K562 (cell line): ENCODE results near the gene SLC43A1. TPM values are rescaled to one million over a fixed set of nuclear protein-coding genes. Genes with fewer than 3 reads are reported as not detected.

ENCODE experiments used
- ATAC-seq: fragments of 200-7000 bp; cut with Tn5 transposase; 3 replicates; pipeline ENCODE4 v1.9.1; 2020; ENCODE audit warnings: moderate library complexity
- BruUV-seq: library from RNA; stranded (reverse); fragments of 400-500 nt; replicated peaks from 2 replicates; lab custom pipeline; 2021; lab: Mats Ljungman, UMichigan
- CTCF ChIA-PET: fragments of 300-600 bp; formaldehyde crosslinking; extraction: SDS; loops from one replicate; lab custom pipeline; 2021; ENCODE audit warnings: low intra/inter-chr PET ratio; lab: Yijun Ruan, JAX
- POLR2A ChIA-PET: fragments of 300-600, 350-650 bp; sonication (Branson Sonifier 250); formaldehyde crosslinking; extraction: SDS; loops from one replicate; lab custom pipeline; 2021; ENCODE audit warnings: antibody characterized with exemption, inconsistent platforms; lab: Yijun Ruan, JAX
- DNase-seq, 4 experiments: peaks; one replicate each; pipeline versions ENCODE4 v3.0.0 to v3.0.0-alpha.2; 2011 to 2018; ENCODE audit warnings: low spot score in 3 of 4, mixed read lengths in 3 of 4; ENCODE audit errors: extremely low read depth in 1 of 4
- FAIRE-seq: peaks from 2 replicates; lab custom pipeline; 2011; peaks lifted over from hg19 to GRCh38; lab: Jason Lieb, UNC
- H2AFZ ChIP-seq: 2 replicates; pipeline ENCODE4 v1.6.0; 2011; ENCODE audit warnings: low read depth, low read length, control low read depth, inconsistent platforms
- H3K27ac ChIP-seq: fragments of 200-600 bp; 3 replicates; pipeline ENCODE4 v1.8.0; 2011; ENCODE audit warnings: low read depth, mild to moderate bottlenecking, control low read depth, inconsistent platforms, low read length, moderate library complexity, mixed read lengths; ENCODE audit errors: extremely low read depth
- H3K27me3 ChIP-seq, 2 experiments: fragments of 300-600 bp in 1 of 2; 2 replicates in 1 of 2; 3 replicates in 1 of 2; pipeline versions ENCODE4 v1.6.0 to v1.8.0; 2011; ENCODE audit warnings: inconsistent platforms in 2 of 2, low read length in 2 of 2, mild to moderate bottlenecking in 1 of 2, mixed read lengths in 1 of 2, moderate library complexity in 1 of 2; ENCODE audit not compliant: control insufficient read depth in 2 of 2, insufficient read depth in 2 of 2
- H3K36me3 ChIP-seq: fragments of 300-600 bp; 3 replicates; pipeline ENCODE4 v1.8.0; 2011; ENCODE audit warnings: mild to moderate bottlenecking, low read length, inconsistent platforms; ENCODE audit not compliant: control insufficient read depth, insufficient read depth
- H3K4me1 ChIP-seq, 2 experiments: fragments of 200-600 bp in 1 of 2; replicated peaks in 1 of 2; 2 replicates in 1 of 2; 3 replicates in 1 of 2; pipeline versions ENCODE4 v1.5.1 to v1.8.0; 2011; ENCODE audit warnings: inconsistent platforms in 2 of 2, low read length in 2 of 2, mild to moderate bottlenecking in 1 of 2, mixed read lengths in 1 of 2, moderate library complexity in 1 of 2; ENCODE audit not compliant: control insufficient read depth in 2 of 2, insufficient read depth in 2 of 2
- H3K4me2 ChIP-seq: 2 replicates; pipeline ENCODE4 v1.6.1; 2011; ENCODE audit warnings: low read length, control low read depth, inconsistent platforms, mixed read lengths; ENCODE audit not compliant: insufficient read depth
- H3K4me3 ChIP-seq: fragments of 200-600 bp; sonication (generic), shearing (Covaris generic); 2 replicates; pipeline ENCODE4 v1.5.1; 2016; ENCODE audit warnings: control low read depth, inconsistent platforms
- H3K79me2 ChIP-seq: fragments of 200-600 bp; 3 replicates; pipeline ENCODE4 v1.8.0; 2011; ENCODE audit warnings: low read length, inconsistent platforms; ENCODE audit not compliant: control insufficient read depth, insufficient read depth
- H3K9ac ChIP-seq, 2 experiments: 2 replicates each; pipeline versions ENCODE4 v1.6.0 to v1.6.1; 2011; ENCODE audit warnings: low read depth in 2 of 2, low read length in 2 of 2, control low read depth in 1 of 2, inconsistent platforms in 1 of 2, mild to moderate bottlenecking in 1 of 2, mixed read lengths in 1 of 2; ENCODE audit not compliant: insufficient read depth in 1 of 2
- H3K9me1 ChIP-seq: one replicate; pipeline ENCODE4 v1.6.0; 2011; ENCODE audit warnings: inconsistent platforms, mild to moderate bottlenecking, low read length, moderate library complexity; ENCODE audit not compliant: control insufficient read depth, insufficient read depth
- H3K9me3 ChIP-seq: replicated peaks from 2 replicates; pipeline ENCODE4 v1.5.1; 2011; ENCODE audit warnings: low read depth, low read length, inconsistent platforms; ENCODE audit not compliant: control insufficient read depth, insufficient read depth
- H4K20me1 ChIP-seq: replicated peaks from 2 replicates; pipeline ENCODE4 v1.6.1; 2011; ENCODE audit warnings: low read length, inconsistent platforms, mixed read lengths; ENCODE audit not compliant: control insufficient read depth, insufficient read depth
- MEIS2 ChIP-seq: fragments of 450-650 bp; IDR thresholded peaks from 2 replicates; pipeline ENCODE4 v1.6.1; 2014; ENCODE audit warnings: mild to moderate bottlenecking; ENCODE audit not compliant: partially characterized antibody
- NKRF ChIP-seq: fragments of 450-650 bp; IDR thresholded peaks from 2 replicates; pipeline ENCODE4 v1.6.1; 2016; ENCODE audit warnings: borderline replicate concordance
- TCF3 ChIP-seq: sonication (generic); formaldehyde crosslinking; IDR thresholded peaks from 2 replicates; pipeline ENCODE4 v1.4.0; 2020; ENCODE audit warnings: mild to moderate bottlenecking, missing genetic modification reagents
- TCF7 ChIP-seq: sonication (generic); IDR thresholded peaks from 2 replicates; pipeline ENCODE4 v1.6.1; 2016; ENCODE audit warnings: antibody characterized with exemption, borderline replicate concordance
- TCF7L2 ChIP-seq: fragments of 150-350 bp; IDR thresholded peaks from 2 replicates; pipeline ENCODE4 v1.6.1; 2016; ENCODE audit warnings: low read depth, mild to moderate bottlenecking, low read length, moderate library complexity
- TEAD1 ChIP-seq, 2 experiments: fragments of 450-650 bp in 1 of 2; sonication (generic) in 1 of 2; formaldehyde crosslinking; IDR thresholded peaks; 2 replicates each; pipeline versions ENCODE4 v1.4.0 to v1.8.0; 2020 to 2022; ENCODE audit warnings: mild to moderate bottlenecking in 2 of 2, missing genetic modification reagents in 1 of 2
- TEAD4 ChIP-seq, 2 experiments: sonication (generic) in 1 of 2; formaldehyde crosslinking in 1 of 2; IDR thresholded peaks; 2 replicates each; pipeline versions ENCODE4 v1.6.1 to v1.8.0; 2012 to 2022; ENCODE audit warnings: borderline replicate concordance in 1 of 2, inconsistent platforms in 1 of 2, low read length in 1 of 2, mild to moderate bottlenecking in 1 of 2, missing genetic modification reagents in 1 of 2
- WGBS: fragments of 100-300 bp; shearing (Covaris generic); methylation state at CpG from one replicate; pipeline ENCODE4 v1.1.6; 2016; ENCODE audit warnings: low coverage, mixed read lengths; ENCODE audit not compliant: insufficient coverage; ENCODE audit errors: missing lambda C conversion rate; 5-methylcytosine and 5-hydroxymethylcytosine counted together
- in situ Hi-C: fragments of 300-500 bp; cut with MboI; formaldehyde crosslinking; loops from 4 replicates; pipeline ENCODE4 v1.15.0; 2018; ENCODE audit warnings: inconsistent platforms, mixed read lengths
- intact Hi-C: fragments of 100-400 bp; cut with micrococcal nuclease; formaldehyde crosslinking; loops from 2 replicates; pipeline ENCODE4 v1.14.2; 2022
- polyA plus RNA-seq, 8 experiments: library from polyadenylated mRNA; depleted of rRNA in 4 of 8; stranded (reverse) in 5 of 8; unstranded in 3 of 8; fragments of >200 nt; fragmentation: Nextera tagmentation in 2 of 8; fragmentation: Illumina TruSeq in 1 of 8; extraction: Ambion mirVana in 2 of 8; extraction: Trizol in 1 of 8; gene quantifications; 2 replicates each; pipeline versions ENCODE4 v1.2.1 to v1.2.3, GENCODE V29; 2011 to 2014; ENCODE audit warnings: inconsistent platforms in 1 of 8, missing spikeins in 1 of 8
- total RNA-seq, 7 experiments: library from RNA; depleted of rRNA in 6 of 7; stranded (reverse); fragments of >200 nt in 6 of 7; fragmentation: Illumina TruSeq in 2 of 7; extraction: Trizol in 2 of 7; gene quantifications; 2 replicates each; pipeline versions ENCODE4 v1.2.1 to v1.2.3, GENCODE V29; 2011 to 2021; ENCODE audit warnings: low replicate concordance in 1 of 7
- TF ChIP-seq, protein P1 (sequence below), 3 experiments: IDR thresholded peaks in 2 of 3; conservative IDR thresholded peaks in 1 of 3; 2 replicates each; pipeline ENCODE4 v1.5.1; 2011 to 2012; ENCODE audit warnings: low read length in 3 of 3, mild to moderate bottlenecking in 3 of 3, control low read depth in 2 of 3, improper control_type of control experiment in 1 of 3, inconsistent platforms in 1 of 3, low read depth in 1 of 3, mixed read lengths in 1 of 3, moderate library complexity in 1 of 3; ENCODE audit not compliant: insufficient read depth in 2 of 3
- TF ChIP-seq, protein P2 (sequence below), 2 experiments: fragments of 450-650 bp; IDR thresholded peaks; 2 replicates each; pipeline ENCODE4 v1.6.1; 2016

SLC43A1 gene
- total and polyA plus RNA-seq, 9 of the 15 experiments (the other 6 are each of a cell fraction or from before 2014, with no cell fraction given), result 2.6 to 41.8 (median 24.6) TPM

- Histone ChIP-seq H3K4me2 (0 out of 2 replicates have a peak overlapping the region, but pooled peaks have one; percentile 13), H3K9me3 (no peaks in the 10 kb centered on the region), H3K9ac (0 out of 4 replicates have a peak overlapping the region, but pooled peaks of 1 of the 2 experiments have one; percentile 1), H3K79me2 (no peaks in the 10 kb centered on the region), H4K20me1 (no peaks in the 10 kb centered on the region), H3K9me1 (no peaks in the 10 kb centered on the region), H3K27ac (no peak overlapping the region), H3K36me3 (no peaks in the 10 kb centered on the region), H3K4me3 (no peak overlapping the region), H2AFZ (peak overlapping the region; percentile 25; the same call in 1 of the 2 replicates), H3K27me3 (no peaks in the 10 kb centered on the region), H3K4me1 (peaks cover 5 to 11% of the 10 kb centered on the region in 2 experiments; a peak in 3 of 5 replicates)
- peak; percentile 65 for ATAC-seq
- WGBS, result 9% methylated on average over 5 of the region's 5 CpGs
- ChIA-PET CTCF (no interaction called here), POLR2A (interaction anchor here (0.6 to 0.7 kb wide), 2 partner anchors 12 to 471 kb away, joined by 3 to 4 read pairs; partner anchors contain the start of gene OR9Q1)
- in situ Hi-C loops (no loop called here), intact Hi-C loops (no loop called here)
- no peak for FAIRE-seq
- no TSS peak for BruUV-seq
- DNase-seq, result peak in 1 of 4 experiments; percentile 30
- TF ChIP-seq TEAD1 (CRISPR knock-in tag; IDR thresholded peaks at IDR 0.05) (peak in 1 of 2 experiments; percentile 77; a peak in 2 of 4 replicates), TCF3 (peak; percentile 11; the same call in 1 of the 2 replicates), MEIS2 (peak; percentile 15), NKRF (no peak), TCF7L2 (peak; percentile 47; the same call in 1 of the 2 replicates), TEAD4 (IDR thresholded peaks at IDR 0.05; ENCODE audit: low read length) (0 out of 2 replicates have a peak, but pooled peaks have one; percentile 45), TEAD4 (CRISPR knock-in tag; IDR thresholded peaks at IDR 0.05; ENCODE audit: borderline replicate concordance) (no peak), TCF7 (peak; percentile 71; the same call in 1 of the 2 replicates)
- TF ChIP-seq, protein P1, sequence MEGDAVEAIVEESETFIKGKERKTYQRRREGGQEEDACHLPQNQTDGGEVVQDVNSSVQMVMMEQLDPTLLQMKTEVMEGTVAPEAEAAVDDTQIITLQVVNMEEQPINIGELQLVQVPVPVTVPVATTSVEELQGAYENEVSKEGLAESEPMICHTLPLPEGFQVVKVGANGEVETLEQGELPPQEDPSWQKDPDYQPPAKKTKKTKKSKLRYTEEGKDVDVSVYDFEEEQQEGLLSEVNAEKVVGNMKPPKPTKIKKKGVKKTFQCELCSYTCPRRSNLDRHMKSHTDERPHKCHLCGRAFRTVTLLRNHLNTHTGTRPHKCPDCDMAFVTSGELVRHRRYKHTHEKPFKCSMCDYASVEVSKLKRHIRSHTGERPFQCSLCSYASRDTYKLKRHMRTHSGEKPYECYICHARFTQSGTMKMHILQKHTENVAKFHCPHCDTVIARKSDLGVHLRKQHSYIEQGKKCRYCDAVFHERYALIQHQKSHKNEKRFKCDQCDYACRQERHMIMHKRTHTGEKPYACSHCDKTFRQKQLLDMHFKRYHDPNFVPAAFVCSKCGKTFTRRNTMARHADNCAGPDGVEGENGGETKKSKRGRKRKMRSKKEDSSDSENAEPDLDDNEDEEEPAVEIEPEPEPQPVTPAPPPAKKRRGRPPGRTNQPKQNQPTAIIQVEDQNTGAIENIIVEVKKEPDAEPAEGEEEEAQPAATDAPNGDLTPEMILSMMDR (IDR thresholded peaks at IDR 0.05 in 2 of 3, conservative IDR thresholded peaks at IDR 0.05 in 1 of 3; ENCODE audit: insufficient read depth in 2 of 3, low read depth in 1 of 3, low read length in 3 of 3), result 0 out of 6 replicates have a peak, but pooled peaks of 1 of the 3 experiments have one; percentile 15
- TF ChIP-seq, protein P2, sequence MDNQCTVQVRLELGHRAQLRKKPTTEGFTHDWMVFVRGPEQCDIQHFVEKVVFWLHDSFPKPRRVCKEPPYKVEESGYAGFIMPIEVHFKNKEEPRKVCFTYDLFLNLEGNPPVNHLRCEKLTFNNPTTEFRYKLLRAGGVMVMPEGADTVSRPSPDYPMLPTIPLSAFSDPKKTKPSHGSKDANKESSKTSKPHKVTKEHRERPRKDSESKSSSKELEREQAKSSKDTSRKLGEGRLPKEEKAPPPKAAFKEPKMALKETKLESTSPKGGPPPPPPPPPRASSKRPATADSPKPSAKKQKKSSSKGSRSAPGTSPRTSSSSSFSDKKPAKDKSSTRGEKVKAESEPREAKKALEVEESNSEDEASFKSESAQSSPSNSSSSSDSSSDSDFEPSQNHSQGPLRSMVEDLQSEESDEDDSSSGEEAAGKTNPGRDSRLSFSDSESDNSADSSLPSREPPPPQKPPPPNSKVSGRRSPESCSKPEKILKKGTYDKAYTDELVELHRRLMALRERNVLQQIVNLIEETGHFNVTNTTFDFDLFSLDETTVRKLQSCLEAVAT (IDR thresholded peaks at IDR 0.05), result no peak
These were observed 37.0 kb upstream of the SLC43A1 start for GRCh38 chr11:57552479-57552878.
